ENCODE data around the gene DNAJC15. TPM values are rescaled to one million over a fixed set of nuclear protein-coding genes. Genes with fewer than 3 reads are reported as not detected.
A peak's percentile ranks its signal among the peaks of the same experiment; 100 is the strongest.
"Not testable (repeated sequence)": the region's sequence is repeated elsewhere in the genome, so short reads cannot be mapped to it uniquely, and the experiment has no call there.

The DNAJC15 gene
- total RNA-seq, 4 donors from 2014 or later: 11.0 to 18.3 (median 12.5) TPM

DNA sequence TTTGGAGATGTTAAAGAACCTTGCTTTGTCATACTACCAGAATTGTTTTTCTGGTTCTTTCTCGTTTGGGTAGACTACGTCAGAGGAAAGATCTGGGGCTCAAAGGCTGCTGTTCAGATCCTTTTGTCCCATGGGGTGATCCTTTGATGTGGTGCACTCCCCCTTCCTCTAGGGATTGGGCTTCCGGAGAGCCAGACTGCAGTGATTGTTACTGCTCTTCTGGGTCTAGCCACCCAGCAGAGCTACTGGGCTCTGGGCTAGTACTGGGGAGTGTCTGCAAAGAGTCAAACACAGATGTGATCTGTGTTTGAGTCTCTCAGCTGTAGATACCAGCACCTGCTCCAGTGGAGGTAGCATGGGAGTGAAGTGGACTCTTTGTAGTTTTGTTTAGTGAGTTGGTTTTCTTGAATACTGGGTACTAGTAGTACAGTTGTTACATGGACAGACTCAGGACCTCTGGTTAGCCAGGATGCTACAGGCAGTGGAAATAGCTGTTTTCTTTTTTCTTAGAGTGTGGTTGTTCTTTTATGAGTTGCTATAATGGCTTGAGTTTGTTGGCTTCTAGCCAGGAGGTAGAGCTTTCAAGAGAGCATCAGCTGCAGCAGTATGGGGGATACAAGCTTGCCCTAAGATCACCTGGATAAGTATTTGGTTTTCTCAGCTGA, 34.4 kb downstream of the DNAJC15 start:
- no peaks in the 10 kb centered on the region for H3K36me3 ChIP-seq
- H3K27me3 ChIP-seq: no peaks in the 10 kb centered on the region
- no peak overlapping the region for H3K4me3 ChIP-seq (replicated peaks in 1 of 3)
- peaks cover 25 to 38% of the 10 kb centered on the region in 2 donors for H3K4me1 ChIP-seq
- peak overlapping the region in 1 of 3 donors; percentile 34 for H3K27ac ChIP-seq
- 69 to 76% methylated on average over 3 of the region's 3 CpGs for WGBS, 2 donors
- intact Hi-C loops (cut with DNase I): no loop called here
- TF ChIP-seq POLR2A (IDR thresholded peaks at IDR 0.05): no peak
- TF ChIP-seq CTCF (IDR thresholded peaks at IDR 0.05): no peak
- no peak for DNase-seq
- H3K9me3 ChIP-seq: no peaks in the 10 kb centered on the region

GRCh38 chr13:43058318-43058674, 34.9 kb downstream of the DNAJC15 start:
- Histone ChIP-seq H3K4me1 (peaks cover 24 to 38% of the 10 kb centered on the region in 2 donors), H3K4me3 (replicated peaks in 1 of 3) (no peak overlapping the region), H3K27me3 (no peaks in the 10 kb centered on the region), H3K27ac (peak overlapping the region in 1 of 3 donors; percentile 9), H3K36me3 (no peaks in the 10 kb centered on the region), H3K9me3 (no peaks in the 10 kb centered on the region)
- 70 to 83% methylated on average over 1 of the region's 1 CpG for WGBS, 2 donors
- DNase-seq: peak in 1 of 2 donors; percentile 23
- TF ChIP-seq CTCF (IDR thresholded peaks at IDR 0.05) (no peak), POLR2A (IDR thresholded peaks at IDR 0.05) (no peak)
- intact Hi-C loops (cut with DNase I): no loop called here

DNA sequence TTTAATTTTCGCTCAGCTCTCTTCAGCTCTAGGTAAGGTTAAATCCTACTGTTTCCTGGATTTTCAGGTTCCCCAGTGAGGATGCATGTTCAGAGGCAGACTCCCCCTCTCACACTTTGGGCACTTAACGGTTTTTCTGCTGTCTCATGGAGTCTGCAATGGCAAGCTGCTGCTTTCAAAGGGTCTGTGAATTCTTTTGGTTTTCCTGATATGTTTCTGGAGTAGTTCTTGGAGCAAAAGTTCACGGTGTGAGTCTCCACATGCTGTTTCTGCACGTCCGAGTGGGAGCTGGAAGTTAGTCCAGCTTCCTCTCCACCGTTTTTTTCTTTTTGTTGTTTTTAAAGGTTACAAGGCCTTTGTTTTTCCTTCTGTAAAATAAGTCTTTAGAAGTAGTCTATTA, 35.4 kb downstream of the DNAJC15 start:
- H3K36me3 ChIP-seq: no peaks in the 10 kb centered on the region
- TF ChIP-seq CTCF (IDR thresholded peaks at IDR 0.05) (no peak), POLR2A (IDR thresholded peaks at IDR 0.05) (no peak)
- no peaks in the 10 kb centered on the region for H3K27me3 ChIP-seq
- H3K27ac ChIP-seq: peak overlapping the region in 1 of 3 donors; percentile 9
- peaks cover 19 to 38% of the 10 kb centered on the region in 2 donors for H3K4me1 ChIP-seq
- 66 to 69% methylated on average over 6 of the region's 6 CpGs for WGBS, 2 donors
- intact Hi-C loops (cut with DNase I): no loop called here
- H3K9me3 ChIP-seq: no peaks in the 10 kb centered on the region
- H3K4me3 ChIP-seq (replicated peaks in 1 of 3): no peak overlapping the region
- DNase-seq: no peak

DNA sequence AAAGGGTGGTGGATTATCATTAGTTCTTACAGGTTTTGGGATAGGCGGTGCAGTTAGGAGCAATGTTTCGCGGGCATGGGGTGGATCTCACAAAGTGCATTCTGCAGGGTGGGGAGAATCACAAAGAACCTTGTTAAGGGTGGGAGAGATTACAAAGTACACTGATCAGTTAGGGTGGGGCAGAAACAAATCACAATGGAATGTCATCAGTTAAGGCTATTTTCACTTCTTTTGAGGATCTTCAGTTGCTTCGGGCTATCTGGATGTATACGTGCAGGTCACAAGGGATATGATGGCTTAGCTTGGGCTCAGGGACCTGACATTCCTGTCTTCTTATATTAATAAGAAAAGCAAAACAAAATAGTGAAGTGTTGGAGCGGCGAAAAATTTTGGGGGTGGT, 36.4 kb downstream of the DNAJC15 start:
- H3K27me3 ChIP-seq; DNase-seq; H3K27ac ChIP-seq; H3K36me3 ChIP-seq; H3K4me3 ChIP-seq (replicated peaks in 1 of 3); intact Hi-C loops (cut with DNase I); H3K9me3 ChIP-seq: not testable (repeated sequence)
- H3K4me1 ChIP-seq: peaks cover 17 to 29% of the 10 kb centered on the region in 2 donors
- 95% methylated on average over 7 of the region's 7 CpGs for WGBS, 2 donors

- H3K27ac ChIP-seq; H3K4me3 ChIP-seq (replicated peaks in 1 of 3); intact Hi-C loops (cut with DNase I); H3K27me3 ChIP-seq; DNase-seq; H3K36me3 ChIP-seq; H3K9me3 ChIP-seq: not testable (repeated sequence)
- 76 to 84% methylated on average over 4 of the region's 4 CpGs for WGBS, 2 donors
- H3K4me1 ChIP-seq: peaks cover 17 to 27% of the 10 kb centered on the region in 2 donors
These were observed 37.4 kb downstream of the DNAJC15 start for GRCh38 chr13:43060806-43061205.

DNA sequence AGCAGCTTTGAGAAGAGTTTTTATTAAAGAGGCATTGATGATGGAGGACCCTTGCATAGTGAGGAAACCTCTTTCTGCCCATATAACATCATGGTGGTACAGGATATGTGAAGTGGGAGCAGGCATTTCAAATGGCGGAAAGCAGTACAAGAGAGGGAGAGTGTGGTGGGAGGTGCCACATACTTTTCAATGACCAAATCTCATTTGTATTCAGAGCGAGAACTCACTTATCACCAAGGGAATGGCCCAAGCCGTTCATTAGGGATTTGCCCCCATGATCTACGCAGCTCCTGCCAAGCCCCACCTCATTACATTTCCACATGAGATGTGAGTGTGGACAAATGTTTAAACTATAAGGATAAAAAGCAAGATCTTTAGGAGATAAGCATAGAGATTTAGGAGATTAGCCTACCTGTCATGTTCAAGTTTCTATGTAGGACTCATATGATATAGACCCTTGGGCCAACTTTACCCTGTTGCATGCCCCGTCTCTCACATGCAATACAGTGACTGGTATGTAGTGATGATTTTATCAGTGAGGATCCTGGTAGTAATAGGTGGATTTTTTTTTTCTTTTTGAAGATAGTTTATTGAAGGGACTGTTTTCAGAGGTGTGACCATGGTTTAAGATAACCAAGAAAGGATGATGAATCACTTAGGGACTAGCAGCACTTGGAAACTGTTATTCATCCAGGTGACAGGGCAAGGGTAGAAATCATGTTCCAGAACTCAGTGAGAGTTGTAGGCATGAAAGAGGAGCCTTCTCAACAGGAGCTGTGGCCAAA, 38.3 kb downstream of the DNAJC15 start:
- no peak for DNase-seq

More for the DNA sequence above, 38.3 kb downstream of the DNAJC15 start:
- no peaks in the 10 kb centered on the region for H3K27me3 ChIP-seq
- H3K36me3 ChIP-seq: no peaks in the 10 kb centered on the region
- intact Hi-C loops (cut with DNase I): no loop called here
- H3K9me3 ChIP-seq: no peaks in the 10 kb centered on the region
- TF ChIP-seq POLR2A (IDR thresholded peaks at IDR 0.05): no peak
- no peak for TF ChIP-seq CTCF (IDR thresholded peaks at IDR 0.05)
- H3K4me1 ChIP-seq: peaks cover 17 to 20% of the 10 kb centered on the region in 2 donors
- no peak overlapping the region for H3K4me3 ChIP-seq (replicated peaks in 1 of 3)
- no peak overlapping the region for H3K27ac ChIP-seq
- 85 to 95% methylated on average over 5 of the region's 5 CpGs for WGBS, 2 donors

All from thyroid gland (tissue), 4 donors.